HG03521 (cell line): ENCODE results near the gene ADARB2.

Source experiments
- ATAC-seq: cut with Tn5 transposase; IDR thresholded peaks from one replicate; pipeline ENCODE4 v1.9.1; 2021; ENCODE audit warnings: mild to moderate bottlenecking, moderate library complexity; ENCODE audit not compliant: unreplicated experiment

ADARB2 gene

GRCh38 chr10:1532636-1533035 is 204.7 kb downstream of the ADARB2 start:
- ATAC-seq = no peak

- no peak for ATAC-seq
Measured at GRCh38 chr10:1531883-1532597, 205.3 kb downstream of the ADARB2 start.

- no peak for ATAC-seq
Measured at GRCh38 chr10:1530871-1531517, 206.3 kb downstream of the ADARB2 start.

- no peak for ATAC-seq
Measured at GRCh38 chr10:1529806-1530413, 207.4 kb downstream of the ADARB2 start.

- ATAC-seq = no peak
Measured at GRCh38 chr10:1527951-1528350, 209.4 kb downstream of the ADARB2 start.

- no peak for ATAC-seq
Measured at GRCh38 chr10:1526436-1527055, 210.8 kb downstream of the ADARB2 start.

- no peak for ATAC-seq
Measured at GRCh38 chr10:1525354-1526162, 211.8 kb downstream of the ADARB2 start.

- ATAC-seq = no peak
Measured at GRCh38 chr10:1524540-1524939, 212.8 kb downstream of the ADARB2 start.

- ATAC-seq = no peak
Measured at GRCh38 chr10:1523221-1523620, 214.1 kb downstream of the ADARB2 start.

GRCh38 chr10:1522237-1522636 is 215.1 kb downstream of the ADARB2 start:
- ATAC-seq = no peak

GRCh38 chr10:1521741-1522140 is 215.6 kb downstream of the ADARB2 start:
- no peak for ATAC-seq

GRCh38 chr10:1520909-1521565 is 216.3 kb downstream of the ADARB2 start:
- ATAC-seq = no peak

- no peak for ATAC-seq
Measured at GRCh38 chr10:1519391-1519790, 217.9 kb downstream of the ADARB2 start.

- no peak for ATAC-seq
Measured at GRCh38 chr10:1517684-1518083, 219.6 kb downstream of the ADARB2 start.

GRCh38 chr10:1516492-1517165 is 220.7 kb downstream of the ADARB2 start:
- no peak for ATAC-seq

- no peak for ATAC-seq
Measured at GRCh38 chr10:1515780-1516491, 221.4 kb downstream of the ADARB2 start.

- no peak for ATAC-seq
Measured at GRCh38 chr10:1515121-1515779, 222.1 kb downstream of the ADARB2 start.

- no peak for ATAC-seq
Measured at GRCh38 chr10:1514681-1515080, 222.6 kb downstream of the ADARB2 start.

- no peak for ATAC-seq
Measured at GRCh38 chr10:1513221-1513620, 224.1 kb downstream of the ADARB2 start.
